T follicular helper cell (primary cell): Measurements from ENCODE around the gene MICALL1.

Experiments
- DNase-seq: peaks from one replicate; pipeline ENCODE4 v3.0.0-alpha.2; 2020; ENCODE audit warnings: low read depth

Gene MICALL1

DNA sequence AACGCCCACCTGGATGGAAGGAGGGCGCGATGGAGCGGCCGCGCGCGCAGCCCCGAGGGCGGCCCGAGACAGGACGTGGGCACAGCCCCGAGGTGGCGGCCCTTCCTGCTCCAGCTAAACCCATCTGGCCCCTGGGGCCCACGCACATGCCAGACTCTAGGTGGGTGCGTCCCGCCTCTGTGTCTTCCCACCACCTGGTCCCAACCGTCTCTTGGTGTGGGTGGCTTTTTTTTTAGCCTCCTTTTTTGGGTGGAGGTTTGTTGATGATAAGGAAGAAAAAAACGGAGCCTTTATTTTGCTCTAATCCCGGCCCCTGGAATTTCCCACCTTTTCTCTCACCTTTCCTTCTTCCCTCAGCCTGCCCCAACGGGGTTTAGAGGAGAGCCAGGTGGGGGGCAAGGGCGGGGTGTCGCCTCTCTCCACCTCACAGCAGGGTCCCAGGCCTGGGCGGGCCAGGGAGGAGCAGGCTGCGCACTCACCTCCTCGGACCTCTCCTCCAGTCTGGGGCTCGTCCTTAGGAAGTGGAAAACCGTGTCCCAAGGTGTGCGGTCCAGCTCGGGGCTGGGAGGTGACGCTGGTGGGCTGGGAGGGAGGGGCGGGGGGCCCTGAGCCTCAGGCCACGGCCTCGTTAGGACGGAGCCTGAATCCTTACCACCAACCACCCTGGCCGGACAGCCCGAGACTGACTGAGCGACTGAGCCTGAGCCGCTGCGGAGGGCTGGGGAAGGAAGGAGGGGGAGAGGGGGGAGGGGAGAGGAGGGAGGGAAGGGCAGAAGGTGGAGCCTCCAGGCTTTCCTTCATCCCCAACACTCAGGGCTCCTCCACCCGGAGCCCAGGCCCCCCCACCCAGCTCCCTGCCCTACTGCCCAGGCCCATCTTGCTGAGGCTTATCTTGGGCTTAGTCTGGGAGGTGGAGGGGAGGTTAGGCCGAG lies 78.0 kb downstream of the MICALL1 start, which contains the start of gene SOX10:
Gene SOX10 (minus strand): TSS at position 696 of the 932 bp plus-strand sequence. CDS start 771 bp downstream, outside the sequence.
- DNase-seq: no peak

DNA sequence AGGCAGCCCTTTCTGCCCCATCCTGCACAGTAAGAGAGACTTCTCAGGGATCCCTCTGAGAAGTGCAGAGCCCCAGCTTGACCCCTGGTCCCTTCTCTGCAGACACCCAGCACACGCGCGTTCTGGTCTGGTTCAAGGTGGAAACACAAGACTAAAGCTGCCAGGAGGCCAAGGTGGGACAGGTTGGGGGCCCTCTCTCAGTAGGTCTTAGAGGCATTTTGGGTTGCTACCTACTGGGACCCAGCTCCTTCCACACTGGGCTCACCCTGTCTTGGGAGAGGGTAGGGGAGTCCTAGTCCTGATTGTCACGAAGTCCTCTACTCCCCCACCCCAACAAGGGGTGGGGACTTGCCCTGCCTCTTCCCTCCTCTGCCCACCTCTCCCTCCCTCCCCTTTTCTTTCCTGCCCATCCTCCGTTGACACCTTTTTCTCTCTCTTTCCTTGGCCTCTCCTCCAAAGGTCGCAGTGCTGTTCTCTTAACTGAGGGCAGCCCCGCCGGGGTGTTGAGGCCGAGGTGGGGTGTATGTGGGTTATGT lies 79.0 kb downstream of the MICALL1 start:
- DNase-seq: no peak

DNA sequence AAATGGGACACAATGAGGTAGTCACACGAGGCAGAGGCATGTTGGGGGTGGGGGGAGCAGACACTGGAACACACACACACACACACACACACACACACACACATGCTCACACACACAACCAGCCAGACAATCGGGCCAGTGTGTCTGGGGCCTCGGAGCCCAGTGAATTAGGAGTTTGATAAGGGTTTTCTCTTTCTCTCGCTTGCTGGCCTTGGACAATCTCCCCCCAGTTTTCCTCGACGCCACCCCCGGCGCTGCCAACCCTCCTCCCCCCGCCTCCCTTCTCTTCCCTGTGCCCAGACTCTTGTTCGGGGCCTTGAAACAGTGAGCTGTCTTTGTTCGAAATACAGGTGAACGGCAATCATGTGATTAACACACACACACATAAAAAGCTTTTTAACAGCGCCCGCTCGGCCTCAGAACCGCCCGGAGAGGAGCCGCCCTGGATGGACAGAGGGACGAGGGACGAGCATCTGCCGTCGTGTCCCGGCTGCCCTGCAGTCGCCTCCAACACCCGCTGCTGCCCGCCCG lies 79.7 kb downstream of the MICALL1 start:
- no peak for DNase-seq

DNA sequence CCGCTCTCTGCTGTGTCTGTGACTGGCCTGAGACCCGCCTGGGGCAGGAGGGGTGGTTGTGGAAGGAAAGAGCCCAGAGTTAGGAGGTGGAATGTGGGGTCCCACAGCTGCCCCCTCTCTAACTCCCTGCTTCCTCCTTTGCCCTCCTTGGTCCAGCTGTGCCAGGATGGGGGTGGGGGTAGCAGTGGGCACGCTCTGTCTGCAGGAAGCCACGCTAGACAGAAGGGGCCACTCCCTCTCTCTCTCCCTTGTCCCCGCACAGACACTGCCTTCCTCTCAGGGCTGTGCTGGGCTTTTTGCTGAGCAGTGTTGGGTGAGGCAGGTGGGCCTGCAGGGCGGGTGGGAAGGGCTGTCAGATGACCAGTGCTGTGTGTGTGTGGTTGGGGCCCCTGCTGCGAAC lies 80.3 kb downstream of the MICALL1 start:
- no peak for DNase-seq

DNA sequence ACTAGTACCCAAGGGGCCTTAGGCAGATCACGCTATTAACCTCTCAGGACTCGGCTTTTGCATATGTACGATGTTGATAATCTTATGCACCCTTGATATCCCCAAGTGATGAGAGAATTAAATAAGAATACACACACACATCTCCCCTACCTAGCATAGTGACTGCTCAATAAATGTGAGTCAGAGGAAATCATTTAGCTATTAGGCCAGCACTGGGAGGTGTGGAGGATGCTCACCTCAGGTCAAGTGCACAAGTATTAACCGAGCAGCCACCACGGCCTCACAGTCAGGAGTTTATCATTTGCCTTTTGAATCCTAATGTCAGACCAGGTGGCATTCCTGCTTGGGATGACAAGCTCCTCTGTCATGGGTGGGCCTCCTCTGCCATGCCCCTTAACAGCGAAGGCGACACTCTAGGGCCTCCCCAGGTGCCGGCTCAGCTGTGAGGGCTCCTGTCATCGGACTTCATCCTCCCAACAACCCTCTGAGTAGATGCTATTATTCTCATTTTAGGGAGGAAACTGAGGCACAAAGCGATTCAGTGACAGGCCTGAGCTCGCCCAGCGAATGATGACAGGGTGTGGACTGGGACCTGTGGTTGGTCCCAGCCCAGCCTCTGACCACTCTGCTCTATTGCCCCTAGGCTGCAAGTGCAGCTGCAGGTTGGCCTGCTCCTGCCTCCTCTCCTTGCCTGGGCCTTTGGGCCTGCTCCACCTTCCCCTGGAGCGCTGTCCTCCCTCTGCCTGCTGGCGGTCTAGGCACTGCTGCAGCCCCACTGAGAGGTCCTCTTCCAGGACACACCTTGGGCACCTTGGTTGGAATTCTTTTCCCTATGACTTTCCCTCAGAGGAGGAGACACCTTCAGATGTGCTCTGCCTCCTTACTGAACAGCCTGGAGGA lies 83.3 kb downstream of the MICALL1 start:
- no peak for DNase-seq

DNA sequence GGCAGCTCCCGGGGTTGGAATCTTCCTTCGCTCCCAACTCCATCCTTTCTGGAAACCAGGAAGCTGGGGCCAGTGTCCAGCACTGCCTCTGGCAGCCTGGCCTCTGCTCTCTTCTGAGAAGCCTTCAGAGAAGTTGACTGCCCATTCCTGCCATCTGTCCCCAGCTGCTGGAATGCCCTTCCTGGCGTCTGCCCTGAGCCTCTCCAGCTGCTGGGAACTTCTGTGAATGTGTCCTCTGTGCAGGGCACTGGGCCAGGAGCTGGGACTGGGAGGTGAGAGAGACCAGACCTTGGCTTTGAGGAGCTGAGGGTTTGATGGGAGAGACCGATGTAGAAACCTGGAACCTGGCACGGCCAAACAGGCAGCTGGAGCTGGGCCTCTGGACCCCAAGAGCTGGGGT lies 84.2 kb downstream of the MICALL1 start:
- no peak for DNase-seq

DNA sequence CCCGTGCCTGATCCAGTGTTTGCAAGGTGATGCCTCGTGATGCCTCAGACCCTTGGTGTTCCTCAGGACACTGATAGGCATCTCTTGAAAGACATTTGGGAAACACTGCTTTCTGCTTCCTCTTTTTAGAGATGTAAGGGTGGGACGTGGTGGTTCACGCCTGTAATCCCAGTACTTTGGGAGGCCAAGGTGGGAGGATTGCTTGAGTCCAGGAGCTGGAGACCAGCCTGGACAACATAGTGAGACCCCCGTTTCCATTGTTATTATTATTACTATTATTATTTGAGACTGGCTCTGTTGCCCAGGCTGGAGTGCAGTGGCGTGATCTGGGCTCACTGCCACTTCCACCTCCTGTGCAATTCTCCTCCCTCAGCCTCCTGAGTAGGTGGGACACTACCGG lies 84.8 kb downstream of the MICALL1 start:
- no peak for DNase-seq

DNA sequence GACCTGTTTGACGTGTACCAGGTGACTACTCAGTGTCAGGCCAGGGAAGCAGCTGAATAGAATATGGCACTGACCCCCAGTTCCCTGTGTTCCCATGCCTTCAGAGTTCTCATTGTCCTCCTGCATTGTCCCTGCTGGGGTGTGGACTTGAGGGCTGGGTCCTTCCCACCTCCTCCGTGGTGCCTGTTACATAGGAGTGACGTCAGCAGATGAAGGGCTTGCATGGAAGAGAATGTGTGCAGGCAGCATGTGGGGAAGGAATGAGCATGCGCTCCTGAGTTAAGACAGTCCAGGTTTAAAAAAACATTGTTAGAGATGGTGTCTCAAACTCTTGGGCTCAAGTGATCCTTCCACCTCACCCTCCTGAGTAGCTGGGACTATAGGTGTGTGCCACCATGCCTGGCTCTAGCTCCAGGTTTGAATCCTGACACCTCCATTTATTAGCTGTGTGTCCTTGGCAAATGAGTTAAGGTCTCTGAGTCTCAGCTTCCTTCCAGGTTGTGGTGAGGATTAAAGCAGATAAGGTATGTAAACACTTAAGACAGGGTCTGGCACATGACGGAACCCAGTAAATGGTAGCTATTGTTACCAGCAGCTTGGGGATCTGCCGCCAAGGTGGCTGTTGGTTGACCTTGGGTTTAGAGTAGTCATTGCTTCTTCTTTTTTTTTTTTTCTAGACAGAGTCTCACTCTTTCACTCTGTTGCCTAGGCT lies 85.8 kb downstream of the MICALL1 start:
- DNase-seq: no peak
